Calu3 (cell line): ENCODE measurements around the gene FNDC3B. TPM values are rescaled to one million over a fixed set of nuclear protein-coding genes. Genes with fewer than 3 reads are reported as not detected.
A peak's percentile ranks its signal among the peaks of the same experiment; 100 is the strongest.

ENCODE experiments used
- BruUV-seq: library from RNA; stranded (reverse); fragments of 400-500 nt; replicated peaks from 2 replicates; lab custom pipeline; 2021; lab: Mats Ljungman, UMichigan
- CTCF ChIA-PET: fragments of 300-600 bp; sonication (Branson Sonifier 250); formaldehyde crosslinking; loops from one replicate; lab custom pipeline; 2022; ENCODE audit warnings: antibody characterized with exemption; lab: Charles Lee
- DNase-seq: peaks from one replicate; pipeline ENCODE4 v3.0.0; 2022
- H3K27ac Mint-ChIP-seq: one replicate; pipeline ENCODE4 v1.8.0; 2022; ENCODE audit warnings: mixed read lengths; ENCODE audit not compliant: unreplicated experiment
- H3K27me3 Mint-ChIP-seq: one replicate; pipeline ENCODE4 v1.8.0; 2022; ENCODE audit warnings: mixed read lengths; ENCODE audit not compliant: unreplicated experiment
- H3K36me3 Mint-ChIP-seq: one replicate; pipeline ENCODE4 v1.8.0; 2022; ENCODE audit warnings: mild to moderate bottlenecking, moderate library complexity, mixed read lengths; ENCODE audit not compliant: insufficient read depth, unreplicated experiment
- H3K4me1 Mint-ChIP-seq: one replicate; pipeline ENCODE4 v1.8.0; 2022; ENCODE audit warnings: mild to moderate bottlenecking, low read depth, mixed read lengths; ENCODE audit not compliant: unreplicated experiment
- H3K4me3 Mint-ChIP-seq: one replicate; pipeline ENCODE4 v1.8.0; 2022; ENCODE audit warnings: mild to moderate bottlenecking, low read depth, moderate library complexity, mixed read lengths; ENCODE audit not compliant: unreplicated experiment
- H3K9me3 Mint-ChIP-seq: one replicate; pipeline ENCODE4 v1.8.0; 2022; ENCODE audit warnings: low read depth, mixed read lengths; ENCODE audit not compliant: unreplicated experiment
- CTCF ChIP-seq: fragments of 200-600 bp; IDR thresholded peaks from one replicate; pipeline ENCODE4 v1.8.0; 2022; ENCODE audit warnings: antibody characterized with exemption; ENCODE audit not compliant: unreplicated experiment
- intact Hi-C: fragments of 100-400 bp; cut with micrococcal nuclease; formaldehyde crosslinking; loops from one replicate; pipeline ENCODE4 v1.10.0; 2022; ENCODE audit not compliant: unreplicated experiment
- total RNA-seq: library from RNA; stranded (reverse); gene quantifications from 2 replicates; pipeline ENCODE4 v1.2.3, GENCODE V29; 2022

FNDC3B gene
- total RNA-seq, 1 experiment from 2014 or later, result 453 TPM

GRCh38 chr3:172282850-172283249 lies 243.5 kb downstream of the FNDC3B start:
- CTCF ChIA-PET, result no interaction called here
- no peaks in the 10 kb centered on the region for H3K9me3 Mint-ChIP-seq
- no peak for TF ChIP-seq CTCF
- H3K27ac Mint-ChIP-seq, result peak overlapping the region; percentile 12
- H3K27me3 Mint-ChIP-seq, result no peaks in the 10 kb centered on the region
- intact Hi-C loops, result no loop called here
- no peak overlapping the region for H3K4me3 Mint-ChIP-seq
- peaks cover 74% of the 10 kb centered on the region for H3K36me3 Mint-ChIP-seq
- DNase-seq, result no peak
- no TSS peak for BruUV-seq
- peaks cover 55% of the 10 kb centered on the region for H3K4me1 Mint-ChIP-seq

GRCh38 chr3:172283841-172284357 lies 244.5 kb downstream of the FNDC3B start:
- no TSS peak for BruUV-seq
- CTCF ChIA-PET, result interaction anchor here (1.8 kb wide), 1 partner anchor 16 kb away, joined by 4 read pairs; no protein-coding TSS in a partner anchor

GRCh38 chr3:172285844-172286243 lies 246.5 kb downstream of the FNDC3B start:
- H3K27ac Mint-ChIP-seq, result no peak overlapping the region
- no peak for TF ChIP-seq CTCF
- BruUV-seq, result no TSS peak
- no peaks in the 10 kb centered on the region for H3K9me3 Mint-ChIP-seq
- H3K4me1 Mint-ChIP-seq, result peaks cover 50% of the 10 kb centered on the region
- no peaks in the 10 kb centered on the region for H3K27me3 Mint-ChIP-seq
- intact Hi-C loops, result no loop called here
- peaks cover 82% of the 10 kb centered on the region for H3K36me3 Mint-ChIP-seq
- DNase-seq, result no peak
- H3K4me3 Mint-ChIP-seq, result no peak overlapping the region
- CTCF ChIA-PET, result interaction anchor here (1.8 kb wide), 1 partner anchor 14 kb away, joined by 4 read pairs; no protein-coding TSS in a partner anchor

More at GRCh38 chr3:172283841-172284357, 244.5 kb downstream of the FNDC3B start:
- intact Hi-C loops, result no loop called here
- peaks cover 76% of the 10 kb centered on the region for H3K36me3 Mint-ChIP-seq
- no peaks in the 10 kb centered on the region for H3K9me3 Mint-ChIP-seq
- no peaks in the 10 kb centered on the region for H3K27me3 Mint-ChIP-seq
- no peak overlapping the region for H3K27ac Mint-ChIP-seq
- H3K4me1 Mint-ChIP-seq, result peaks cover 49% of the 10 kb centered on the region
- H3K4me3 Mint-ChIP-seq, result no peak overlapping the region
- DNase-seq, result no peak
- TF ChIP-seq CTCF, result no peak

- intact Hi-C loops, result no loop called here
- Mint-ChIP-seq H3K27me3 (no peaks in the 10 kb centered on the region), H3K4me3 (no peak overlapping the region), H3K4me1 (peaks cover 50% of the 10 kb centered on the region), H3K9me3 (no peaks in the 10 kb centered on the region), H3K27ac (peak overlapping the region; percentile 18), H3K36me3 (peaks cover 82% of the 10 kb centered on the region)
- BruUV-seq, result no TSS peak
- DNase-seq, result no peak
- no peak for TF ChIP-seq CTCF
- CTCF ChIA-PET, result no interaction called here
Observed at GRCh38 chr3:172286548-172287148, 247.3 kb downstream of the FNDC3B start.
